GM10266 (cell line): ENCODE results near the gene TPT1.

Experiments
- DNase-seq: peaks from one replicate; pipeline ENCODE4 v3.0.0; 2012; ENCODE audit errors: extremely low spot score
- TF ChIP-seq, protein P1 (sequence below): IDR thresholded peaks from 2 replicates; pipeline ENCODE4 v1.5.1; 2012; ENCODE audit warnings: mild to moderate bottlenecking, low read depth; ENCODE audit not compliant: control insufficient read depth, insufficient read depth; ENCODE audit errors: missing control alignments

TPT1 gene

DNA sequence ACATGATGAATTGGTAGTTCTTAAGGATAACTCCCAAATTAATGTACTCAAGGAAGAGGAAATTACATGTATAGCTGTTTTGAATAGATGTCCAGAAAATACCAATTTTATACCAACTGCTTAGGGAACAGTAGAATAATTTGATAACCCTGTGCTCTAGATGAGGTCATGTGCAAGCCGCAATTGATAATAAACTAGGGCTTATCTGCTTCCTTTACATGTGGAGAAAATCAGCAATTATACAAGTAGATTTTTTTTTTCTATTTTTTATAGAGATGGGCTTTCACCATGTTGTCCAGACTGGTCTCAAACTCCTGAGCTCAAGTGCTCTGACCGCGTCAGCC lies 9.3 kb downstream of the TPT1 start:
- no peak for DNase-seq
- TF ChIP-seq, protein P1, sequence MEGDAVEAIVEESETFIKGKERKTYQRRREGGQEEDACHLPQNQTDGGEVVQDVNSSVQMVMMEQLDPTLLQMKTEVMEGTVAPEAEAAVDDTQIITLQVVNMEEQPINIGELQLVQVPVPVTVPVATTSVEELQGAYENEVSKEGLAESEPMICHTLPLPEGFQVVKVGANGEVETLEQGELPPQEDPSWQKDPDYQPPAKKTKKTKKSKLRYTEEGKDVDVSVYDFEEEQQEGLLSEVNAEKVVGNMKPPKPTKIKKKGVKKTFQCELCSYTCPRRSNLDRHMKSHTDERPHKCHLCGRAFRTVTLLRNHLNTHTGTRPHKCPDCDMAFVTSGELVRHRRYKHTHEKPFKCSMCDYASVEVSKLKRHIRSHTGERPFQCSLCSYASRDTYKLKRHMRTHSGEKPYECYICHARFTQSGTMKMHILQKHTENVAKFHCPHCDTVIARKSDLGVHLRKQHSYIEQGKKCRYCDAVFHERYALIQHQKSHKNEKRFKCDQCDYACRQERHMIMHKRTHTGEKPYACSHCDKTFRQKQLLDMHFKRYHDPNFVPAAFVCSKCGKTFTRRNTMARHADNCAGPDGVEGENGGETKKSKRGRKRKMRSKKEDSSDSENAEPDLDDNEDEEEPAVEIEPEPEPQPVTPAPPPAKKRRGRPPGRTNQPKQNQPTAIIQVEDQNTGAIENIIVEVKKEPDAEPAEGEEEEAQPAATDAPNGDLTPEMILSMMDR, result no peak

DNA sequence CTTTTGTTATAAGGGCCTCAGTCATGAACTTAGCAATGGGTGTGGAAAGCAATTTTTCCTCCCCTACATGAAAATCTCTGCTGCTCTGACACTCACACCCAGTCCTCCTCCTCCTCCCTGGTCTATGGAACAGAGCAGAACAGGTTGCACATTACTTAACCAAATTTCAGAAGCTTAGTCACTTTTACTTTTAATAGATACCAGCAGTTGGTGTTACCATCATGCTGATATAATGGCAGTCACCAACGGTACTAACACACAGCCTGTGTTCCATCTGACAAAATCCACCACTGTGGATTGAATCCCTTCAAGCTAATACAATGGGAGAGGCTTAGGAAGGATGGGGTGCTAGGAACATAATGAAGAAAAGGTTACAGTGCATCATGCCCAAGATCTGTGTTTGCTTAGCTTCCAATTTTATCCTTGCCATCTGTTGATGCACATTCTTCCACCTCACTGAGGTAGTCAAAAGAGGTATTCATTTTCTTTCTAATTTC lies 9.8 kb downstream of the TPT1 start:
- TF ChIP-seq, protein P1, result no peak
- no peak for DNase-seq

DNA sequence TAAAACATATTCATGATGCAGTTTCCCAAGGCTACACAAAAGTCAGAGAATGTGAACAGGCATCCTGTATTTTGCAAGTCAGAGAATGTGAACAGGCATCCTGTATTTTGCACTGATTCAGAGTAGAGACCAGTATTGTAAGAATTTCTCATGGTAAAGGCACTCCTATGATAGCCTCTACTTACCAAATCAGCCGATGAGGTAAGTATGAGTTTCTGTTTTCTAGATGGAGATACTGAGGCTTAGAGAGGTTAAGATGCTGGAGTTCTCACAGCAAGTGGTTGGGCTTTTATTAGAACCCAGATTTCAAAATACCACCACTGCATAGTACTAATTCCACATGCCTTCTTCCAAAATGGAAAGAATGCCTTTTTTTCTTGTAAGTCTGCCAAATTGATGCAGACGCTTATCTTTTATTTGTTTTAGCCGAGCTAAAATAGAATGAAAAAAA lies 12.3 kb downstream of the TPT1 start:
- no peak for DNase-seq
- TF ChIP-seq, protein P1, result no peak

DNA sequence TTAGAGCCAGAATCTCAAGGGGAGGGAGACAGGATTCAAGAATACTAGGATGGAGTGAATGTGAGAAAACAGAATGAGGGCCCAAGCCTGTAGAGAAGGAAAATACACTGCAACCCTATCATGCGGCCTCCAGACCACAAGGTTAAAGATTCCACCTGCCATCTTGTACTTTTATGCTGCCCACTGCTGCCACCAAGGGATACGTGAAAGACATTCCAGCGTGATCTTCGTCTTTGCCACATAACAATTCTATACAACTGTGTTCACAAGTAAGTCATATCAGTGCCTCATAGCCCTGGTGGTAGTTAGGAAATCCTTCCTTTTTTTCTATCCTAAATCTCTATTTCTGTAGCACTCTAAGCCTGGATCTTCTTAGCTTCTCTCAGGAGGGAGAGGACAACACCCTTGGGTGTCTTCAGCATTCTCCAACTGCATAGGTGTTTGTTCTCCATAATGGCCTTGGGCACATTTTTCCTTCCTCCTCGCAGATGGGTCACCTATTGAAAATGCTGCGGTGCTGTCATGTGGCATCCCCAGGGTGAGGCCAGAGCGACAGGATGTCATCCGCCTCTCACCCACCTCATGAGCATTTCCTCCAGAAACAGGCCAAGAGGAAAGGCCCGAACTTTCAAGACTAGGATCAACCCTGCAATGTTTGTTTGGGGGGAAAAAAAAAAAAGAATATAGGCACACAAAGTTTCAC lies 13.6 kb downstream of the TPT1 start:
- TF ChIP-seq, protein P1, result no peak
- DNase-seq, result no peak

DNA sequence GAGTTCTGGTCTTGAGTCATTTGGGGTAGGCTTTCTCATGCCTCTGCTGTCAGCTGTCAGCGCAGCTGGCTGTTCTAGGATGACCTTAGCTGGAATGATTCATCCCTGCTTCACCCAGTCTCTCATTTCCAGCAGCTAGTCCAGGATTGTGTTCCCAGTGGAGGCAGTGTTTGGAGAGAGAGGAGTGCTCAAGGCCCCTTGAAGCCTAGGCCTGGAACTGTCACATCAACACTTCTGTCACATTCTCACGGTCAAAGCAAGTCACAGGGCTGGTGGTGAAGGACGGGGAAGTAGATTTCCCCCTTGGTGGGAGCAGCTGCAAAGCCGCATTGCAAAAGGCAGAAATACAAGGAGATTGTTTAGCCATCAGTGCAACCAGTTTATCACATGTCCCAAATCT lies 15.2 kb downstream of the TPT1 start:
- TF ChIP-seq, protein P1, result no peak
- DNase-seq, result no peak

DNA sequence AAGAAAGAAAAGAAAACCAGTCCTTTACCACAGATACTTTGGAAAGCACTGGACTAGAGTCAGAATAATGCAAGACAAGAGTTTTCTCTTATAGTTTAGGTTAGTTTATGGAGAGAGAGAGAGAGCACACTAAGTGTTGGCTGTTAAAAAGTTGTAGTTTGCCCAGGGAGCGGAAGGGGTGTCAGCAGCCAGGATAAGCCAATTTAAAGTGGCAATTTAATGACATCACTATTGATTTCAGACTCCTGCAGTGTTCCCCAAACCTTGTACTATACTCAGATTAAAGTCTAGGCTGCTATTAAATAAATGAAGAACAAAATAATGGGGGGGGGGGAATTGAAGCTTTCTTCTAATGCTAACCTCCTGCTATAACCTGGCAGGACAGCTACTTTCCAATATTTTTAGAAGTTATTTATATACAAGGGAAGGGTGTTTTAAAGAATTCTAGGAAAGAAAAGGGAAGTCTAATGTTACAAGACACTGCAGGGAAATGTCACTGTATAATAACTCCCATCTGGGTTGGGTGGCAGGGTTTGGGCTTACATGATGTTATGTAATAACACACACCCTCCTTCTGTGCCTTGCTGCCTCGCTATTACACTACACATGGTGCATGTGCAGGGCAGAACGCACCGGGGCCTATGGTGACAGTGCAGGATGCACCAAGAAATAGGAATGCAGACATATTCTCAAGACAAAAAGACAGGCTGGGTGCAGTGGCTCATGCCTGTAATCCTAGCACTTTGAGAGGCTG lies 19.9 kb downstream of the TPT1 start:
- TF ChIP-seq, protein P1, result no peak
- no peak for DNase-seq

DNA sequence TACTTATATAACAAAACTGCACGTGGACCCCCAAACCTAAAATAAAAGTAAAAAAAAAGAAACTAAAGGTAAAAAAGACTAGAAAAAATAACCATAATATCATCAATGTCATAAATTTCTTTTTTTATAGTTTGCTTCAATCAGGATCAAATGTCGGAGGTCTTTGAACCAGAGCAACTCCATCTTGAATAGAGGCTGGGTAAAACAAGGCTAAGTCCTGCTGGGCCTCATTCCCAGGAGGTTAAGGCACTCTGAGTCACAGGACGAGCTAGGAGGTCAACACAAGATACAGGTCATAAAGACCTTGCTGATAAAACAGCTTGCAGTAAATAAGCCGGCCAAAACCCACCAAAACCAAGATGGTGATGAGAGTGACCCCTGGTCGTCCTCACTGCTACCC lies 24.0 kb downstream of the TPT1 start:
- TF ChIP-seq, protein P1, result no peak
- DNase-seq, result no peak
